Measurements from ENCODE around the gene ATF7.

DNA sequence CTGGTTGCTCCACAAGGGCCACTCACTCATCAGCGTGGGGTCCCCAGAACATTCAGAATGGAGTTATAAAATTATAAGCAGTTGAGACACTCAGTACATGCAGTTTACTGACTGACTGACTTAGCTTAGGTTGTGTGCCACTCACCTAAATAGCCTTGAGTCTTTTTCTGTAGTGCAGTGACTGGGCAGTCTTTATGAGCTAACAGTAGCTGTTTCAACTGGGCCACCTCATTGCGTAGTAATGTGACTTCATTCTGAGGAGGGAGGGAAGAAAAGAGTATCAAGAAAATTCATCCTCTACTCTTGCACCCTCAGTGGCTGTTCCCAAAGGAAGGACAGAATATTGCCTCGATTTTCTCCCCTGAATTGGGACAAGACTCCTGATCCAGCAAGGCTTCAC, 103.1 kb downstream of the ATF7 start:
- TF ChIP-seq GATA2 (IDR thresholded peaks at IDR 0.05; ENCODE audit: low read depth, low read length) (no peak), GATA3 (IDR thresholded peaks at IDR 0.05; ENCODE audit: low read depth, low read length) (no peak)

Data from SH-SY5Y (cell line).